ENCODE measurements around the gene OR51G2. TPM values are rescaled to one million over a fixed set of nuclear protein-coding genes. Genes with fewer than 3 reads are reported as not detected.

OR51G2 gene
- total RNA-seq, 1 experiment from 2014 or later: not detected

DNA sequence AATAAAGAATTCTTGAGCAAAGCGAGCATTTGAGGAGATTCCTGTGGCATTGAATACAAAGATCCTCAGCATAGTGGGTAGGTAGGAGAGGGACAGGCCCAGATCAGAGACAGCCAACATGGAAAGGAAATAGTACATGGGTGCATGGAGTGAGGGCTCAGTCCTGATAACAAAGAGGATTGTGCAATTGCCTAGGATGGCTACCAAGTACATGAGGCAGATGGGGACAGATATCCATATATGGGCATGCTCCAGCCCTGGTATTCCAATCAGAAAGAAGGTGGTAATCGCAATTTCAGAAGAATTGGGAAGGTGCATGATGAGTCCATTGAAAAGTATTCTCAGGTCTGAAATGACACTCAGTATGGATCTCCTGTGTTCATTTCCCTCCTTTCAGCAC, 28.9 kb downstream of the OR51G2 start:
- Histone ChIP-seq H3K79me2 (ENCODE audit: low read length) (no peaks in the 10 kb centered on the region), H3K4me1 (ENCODE audit: insufficient read depth, low read length) (peaks cover 6% of the 10 kb centered on the region; the same call in 1 of the 2 replicates), H3K27me3 (ENCODE audit: low read length) (peaks cover 2% of the 10 kb centered on the region; the same call in 1 of the 2 replicates), H3K4me2 (ENCODE audit: low read length) (no peak overlapping the region), H3K36me3 (ENCODE audit: low read depth, low read length) (no peaks in the 10 kb centered on the region), H2AFZ (ENCODE audit: low read length) (no peak overlapping the region), H3K27ac (ENCODE audit: low read length) (no peak overlapping the region), H3K9me3 (ENCODE audit: low read length) (no peaks in the 10 kb centered on the region), H3K4me3 (ENCODE audit: low read length) (no peak overlapping the region), H3F3A (ENCODE audit: low read length, unreplicated experiment) (no peaks in the 10 kb centered on the region), H3K9ac (ENCODE audit: low read length) (no peak overlapping the region), H4K20me1 (ENCODE audit: low read length) (no peaks in the 10 kb centered on the region), H3K9me2 (replicated peaks; ENCODE audit: low read length) (no peaks in the 10 kb centered on the region)
- BruUV-seq (replicated peaks): no TSS peak
- intact Hi-C loops (cut with micrococcal nuclease): no loop called here
- no peak for TF ChIP-seq EZH2phosphoT487 (IDR thresholded peaks at IDR 0.05; ENCODE audit: borderline replicate concordance, low read length)
- TF ChIP-seq, protein P1, sequence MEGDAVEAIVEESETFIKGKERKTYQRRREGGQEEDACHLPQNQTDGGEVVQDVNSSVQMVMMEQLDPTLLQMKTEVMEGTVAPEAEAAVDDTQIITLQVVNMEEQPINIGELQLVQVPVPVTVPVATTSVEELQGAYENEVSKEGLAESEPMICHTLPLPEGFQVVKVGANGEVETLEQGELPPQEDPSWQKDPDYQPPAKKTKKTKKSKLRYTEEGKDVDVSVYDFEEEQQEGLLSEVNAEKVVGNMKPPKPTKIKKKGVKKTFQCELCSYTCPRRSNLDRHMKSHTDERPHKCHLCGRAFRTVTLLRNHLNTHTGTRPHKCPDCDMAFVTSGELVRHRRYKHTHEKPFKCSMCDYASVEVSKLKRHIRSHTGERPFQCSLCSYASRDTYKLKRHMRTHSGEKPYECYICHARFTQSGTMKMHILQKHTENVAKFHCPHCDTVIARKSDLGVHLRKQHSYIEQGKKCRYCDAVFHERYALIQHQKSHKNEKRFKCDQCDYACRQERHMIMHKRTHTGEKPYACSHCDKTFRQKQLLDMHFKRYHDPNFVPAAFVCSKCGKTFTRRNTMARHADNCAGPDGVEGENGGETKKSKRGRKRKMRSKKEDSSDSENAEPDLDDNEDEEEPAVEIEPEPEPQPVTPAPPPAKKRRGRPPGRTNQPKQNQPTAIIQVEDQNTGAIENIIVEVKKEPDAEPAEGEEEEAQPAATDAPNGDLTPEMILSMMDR (conservative IDR thresholded peaks at IDR 0.05; ENCODE audit: low read depth, low read length): no peak
- TF ChIP-seq EZH2 (IDR thresholded peaks at IDR 0.05; ENCODE audit: low read length, unreplicated experiment): no peak
- DNase-seq (no peak), ATAC-seq (no peak)
- POLR2A ChIA-PET (ENCODE audit: unreplicated experiment): no interaction called here
- CTCF ChIA-PET: no interaction called here

DNA sequence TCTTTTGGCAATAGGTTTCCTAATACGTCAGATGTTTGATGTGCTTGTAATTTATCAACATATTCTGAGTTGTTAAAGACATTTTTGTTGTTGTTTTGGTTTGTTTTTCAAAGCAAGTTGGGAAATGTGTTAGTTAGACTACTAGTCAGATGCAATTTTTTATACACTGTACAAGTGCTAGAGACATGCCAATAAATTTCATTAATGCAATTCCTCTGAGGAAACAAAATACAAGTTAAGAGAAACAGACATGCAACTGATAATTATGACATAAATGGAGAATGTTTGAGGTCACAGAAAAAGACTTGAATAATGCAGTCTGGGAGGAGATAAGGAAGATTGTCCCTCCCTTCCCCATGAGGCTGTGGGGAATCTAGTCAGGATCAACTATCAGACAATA, 31.6 kb downstream of the OR51G2 start:
- Histone ChIP-seq H3K4me2 (ENCODE audit: low read length) (no peak overlapping the region), H3K4me1 (ENCODE audit: insufficient read depth, low read length) (peaks cover 6% of the 10 kb centered on the region; the same call in 1 of the 2 replicates), H3K27ac (ENCODE audit: low read length) (no peak overlapping the region), H4K20me1 (ENCODE audit: low read length) (no peaks in the 10 kb centered on the region), H3K79me2 (ENCODE audit: low read length) (no peaks in the 10 kb centered on the region), H3K9ac (ENCODE audit: low read length) (no peak overlapping the region), H3K9me3 (ENCODE audit: low read length) (no peaks in the 10 kb centered on the region), H3K36me3 (ENCODE audit: low read depth, low read length) (no peaks in the 10 kb centered on the region), H3K27me3 (ENCODE audit: low read length) (no peaks in the 10 kb centered on the region), H3F3A (ENCODE audit: low read length, unreplicated experiment) (no peaks in the 10 kb centered on the region), H3K9me2 (replicated peaks; ENCODE audit: low read length) (no peaks in the 10 kb centered on the region), H2AFZ (ENCODE audit: low read length) (no peak overlapping the region), H3K4me3 (ENCODE audit: low read length) (no peak overlapping the region)
- DNase-seq (no peak), ATAC-seq (no peak)
- intact Hi-C loops (cut with micrococcal nuclease): no loop called here
- no TSS peak for BruUV-seq (replicated peaks)
- ChIA-PET POLR2A (ENCODE audit: unreplicated experiment) (no interaction called here), CTCF (no interaction called here)
- TF ChIP-seq EZH2 (IDR thresholded peaks at IDR 0.05; ENCODE audit: low read length, unreplicated experiment) (no peak), EZH2phosphoT487 (IDR thresholded peaks at IDR 0.05; ENCODE audit: borderline replicate concordance, low read length) (no peak)
- TF ChIP-seq, protein P1 (conservative IDR thresholded peaks at IDR 0.05; ENCODE audit: low read depth, low read length): no peak

DNA sequence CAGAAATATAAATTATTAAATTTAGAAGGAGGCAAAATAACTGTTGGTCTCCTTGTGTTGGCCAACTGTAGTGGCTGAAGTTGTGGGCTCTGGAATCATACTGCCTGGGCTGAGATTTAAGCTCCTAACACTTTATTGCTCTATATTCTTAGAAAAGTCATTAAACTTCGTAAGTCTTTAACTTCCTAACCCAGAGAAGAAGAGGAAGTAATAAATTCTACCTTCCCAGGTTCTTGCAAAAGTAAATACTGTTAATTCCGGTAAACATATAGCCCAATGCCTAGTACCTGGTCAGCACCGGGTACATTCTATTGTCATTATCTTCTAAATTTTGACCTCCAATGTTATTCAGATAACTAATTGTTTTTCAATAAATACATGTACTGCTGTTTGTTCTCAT, 33.0 kb downstream of the OR51G2 start:
- POLR2A ChIA-PET (ENCODE audit: unreplicated experiment): no interaction called here
- BruUV-seq (replicated peaks): no TSS peak
- intact Hi-C loops (cut with micrococcal nuclease): no loop called here

More for the DNA sequence above, 33.0 kb downstream of the OR51G2 start:
- no peak overlapping the region for H3K9ac ChIP-seq (ENCODE audit: low read length)
- no peak overlapping the region for H3K4me3 ChIP-seq (ENCODE audit: low read length)
- no peaks in the 10 kb centered on the region for H3K4me1 ChIP-seq (ENCODE audit: insufficient read depth, low read length)
- H3K36me3 ChIP-seq (ENCODE audit: low read depth, low read length): no peaks in the 10 kb centered on the region
- no peak overlapping the region for H3K4me2 ChIP-seq (ENCODE audit: low read length)
- no peaks in the 10 kb centered on the region for H3K27me3 ChIP-seq (ENCODE audit: low read length)
- H4K20me1 ChIP-seq (ENCODE audit: low read length): no peaks in the 10 kb centered on the region
- H3K9me3 ChIP-seq (ENCODE audit: low read length): no peaks in the 10 kb centered on the region
- no peak overlapping the region for H2AFZ ChIP-seq (ENCODE audit: low read length)
- TF ChIP-seq EZH2 (IDR thresholded peaks at IDR 0.05; ENCODE audit: low read length, unreplicated experiment): no peak
- TF ChIP-seq, protein P1 (conservative IDR thresholded peaks at IDR 0.05; ENCODE audit: low read depth, low read length): no peak
- no peak for TF ChIP-seq EZH2phosphoT487 (IDR thresholded peaks at IDR 0.05; ENCODE audit: borderline replicate concordance, low read length)
- H3K9me2 ChIP-seq (replicated peaks; ENCODE audit: low read length): no peaks in the 10 kb centered on the region
- CTCF ChIA-PET: no interaction called here
- H3K27ac ChIP-seq (ENCODE audit: low read length): no peak overlapping the region
- no peaks in the 10 kb centered on the region for H3F3A ChIP-seq (ENCODE audit: low read length, unreplicated experiment)
- no peaks in the 10 kb centered on the region for H3K79me2 ChIP-seq (ENCODE audit: low read length)
- ATAC-seq (no peak), DNase-seq (no peak)

Data from PC-3 (cell line).